HG03103 (cell line): ENCODE measurements around the gene FAM83C.
"Not testable (repeated sequence)": the region's sequence is repeated elsewhere in the genome, so short reads cannot be mapped to it uniquely, and the experiment has no call there.

Experiments used
- ATAC-seq: cut with Tn5 transposase; IDR thresholded peaks from one replicate; pipeline ENCODE4 v1.9.1; 2021; ENCODE audit warnings: low read depth; ENCODE audit not compliant: unreplicated experiment

FAM83C gene

GRCh38 chr20:35270021-35270902 lies 22.0 kb downstream of the FAM83C start:
- ATAC-seq = no peak

- ATAC-seq = no peak
Observed at GRCh38 chr20:35269055-35269781, 23.0 kb downstream of the FAM83C start.

GRCh38 chr20:35267092-35267491 lies 25.1 kb downstream of the FAM83C start:
- no peak for ATAC-seq

GRCh38 chr20:35264755-35265154 lies 27.5 kb downstream of the FAM83C start:
- no peak for ATAC-seq

- ATAC-seq = no peak
Observed at GRCh38 chr20:35263532-35264341, 28.5 kb downstream of the FAM83C start.

GRCh38 chr20:35262731-35263531 lies 29.3 kb downstream of the FAM83C start:
- not testable (repeated sequence) for ATAC-seq

GRCh38 chr20:35262321-35262720 lies 29.9 kb downstream of the FAM83C start:
- not testable (repeated sequence) for ATAC-seq

- no peak for ATAC-seq
Observed at GRCh38 chr20:35260426-35260825, 31.8 kb downstream of the FAM83C start.

- ATAC-seq = no peak
Observed at GRCh38 chr20:35257175-35257909, 34.9 kb downstream of the FAM83C start.

- ATAC-seq = no peak
Observed at GRCh38 chr20:35254448-35254999, 37.7 kb downstream of the FAM83C start.

- ATAC-seq = no peak
Observed at GRCh38 chr20:35253010-35253409, 39.2 kb downstream of the FAM83C start.

GRCh38 chr20:35252598-35252997 lies 39.6 kb downstream of the FAM83C start:
- not testable (repeated sequence) for ATAC-seq

GRCh38 chr20:35252037-35252461 lies 40.2 kb downstream of the FAM83C start:
- ATAC-seq = no peak

- ATAC-seq = no peak
Observed at GRCh38 chr20:35251613-35251940, 40.6 kb downstream of the FAM83C start.

- no peak for ATAC-seq
Observed at GRCh38 chr20:35248641-35249475, 43.4 kb downstream of the FAM83C start.

- no peak for ATAC-seq
Observed at GRCh38 chr20:35246723-35247122, 45.5 kb downstream of the FAM83C start.

- no peak for ATAC-seq
Observed at GRCh38 chr20:35243986-35244385, 48.2 kb downstream of the FAM83C start.

GRCh38 chr20:35243317-35243716 lies 48.9 kb downstream of the FAM83C start:
- ATAC-seq = no peak
